ENCODE data around the gene GTPBP10. TPM values are rescaled to one million over a fixed set of nuclear protein-coding genes. Genes with fewer than 3 reads are reported as not detected.
A peak's percentile ranks its signal among the peaks of the same experiment; 100 is the strongest.

The GTPBP10 gene, protein sequence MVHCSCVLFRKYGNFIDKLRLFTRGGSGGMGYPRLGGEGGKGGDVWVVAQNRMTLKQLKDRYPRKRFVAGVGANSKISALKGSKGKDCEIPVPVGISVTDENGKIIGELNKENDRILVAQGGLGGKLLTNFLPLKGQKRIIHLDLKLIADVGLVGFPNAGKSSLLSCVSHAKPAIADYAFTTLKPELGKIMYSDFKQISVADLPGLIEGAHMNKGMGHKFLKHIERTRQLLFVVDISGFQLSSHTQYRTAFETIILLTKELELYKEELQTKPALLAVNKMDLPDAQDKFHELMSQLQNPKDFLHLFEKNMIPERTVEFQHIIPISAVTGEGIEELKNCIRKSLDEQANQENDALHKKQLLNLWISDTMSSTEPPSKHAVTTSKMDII
- 10 to 100 TPM; 20.1 to 28.6 TPM for total RNA-seq

DNA sequence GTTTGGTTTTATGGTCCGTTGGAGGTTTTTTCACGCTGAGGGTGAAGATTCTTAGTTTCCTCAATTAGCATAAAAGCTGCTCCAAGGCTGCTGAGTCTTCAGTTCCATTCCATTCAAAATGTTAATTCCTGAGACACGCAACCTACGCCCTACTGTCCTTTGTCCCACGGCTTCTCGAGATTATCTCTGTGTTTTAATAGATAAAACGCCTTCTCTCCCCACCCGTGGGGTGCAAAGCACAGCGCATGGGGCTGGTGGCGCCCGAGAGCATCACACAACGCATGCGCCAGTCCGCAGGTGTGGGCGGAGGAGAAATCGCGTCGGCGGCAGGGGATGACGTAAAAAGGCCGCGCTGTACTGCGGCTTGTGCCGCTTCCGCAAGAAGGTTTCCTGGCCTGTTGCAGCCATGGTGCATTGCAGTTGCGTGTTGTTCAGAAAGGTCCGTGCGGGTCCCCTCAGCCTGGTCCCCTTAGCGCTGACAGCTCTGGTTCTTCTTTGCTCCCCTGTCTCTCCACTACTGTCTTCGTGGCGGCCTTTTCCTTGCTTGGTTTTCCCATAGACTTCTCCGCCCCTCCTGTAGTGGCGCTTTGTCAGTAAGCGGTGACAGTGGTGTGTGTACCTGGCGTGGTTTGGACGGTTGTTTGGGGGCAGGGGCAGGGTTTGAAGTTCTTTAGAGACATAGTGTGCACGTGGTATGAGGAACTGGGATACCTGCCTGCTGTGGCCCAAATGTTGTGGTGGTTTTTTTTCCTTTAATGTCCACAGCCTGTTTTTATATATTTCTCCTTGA is at the start of gene GTPBP10:
TSS of gene GTPBP10 (plus strand) at position 381 of the 790 bp plus-strand sequence. CDS start at position 407, 26 bp downstream.
- Histone ChIP-seq H3K9ac (ENCODE audit: low read depth in 2 of 2, low read length in 2 of 2) (peak within 1 kb of the TSS; percentile 94 to 96), H3K4me3 (peak within 1 kb of the TSS; percentile 81), H3K4me1 (no peaks in the 10 kb centered on the region), H3K9me3 (no peaks in the 10 kb centered on the region), H3K36me3 (no peaks in the 10 kb centered on the region), H3K27me3 (no peaks in the 10 kb centered on the region), H3K27ac (peak within 1 kb of the TSS; percentile 82)
- intact Hi-C loops (cut with DNase I), result loop anchor here (5.0 kb wide), 1 partner anchor 56 kb away; the partner anchor contains the start of gene CLDN12
- TF ChIP-seq, protein P1, sequence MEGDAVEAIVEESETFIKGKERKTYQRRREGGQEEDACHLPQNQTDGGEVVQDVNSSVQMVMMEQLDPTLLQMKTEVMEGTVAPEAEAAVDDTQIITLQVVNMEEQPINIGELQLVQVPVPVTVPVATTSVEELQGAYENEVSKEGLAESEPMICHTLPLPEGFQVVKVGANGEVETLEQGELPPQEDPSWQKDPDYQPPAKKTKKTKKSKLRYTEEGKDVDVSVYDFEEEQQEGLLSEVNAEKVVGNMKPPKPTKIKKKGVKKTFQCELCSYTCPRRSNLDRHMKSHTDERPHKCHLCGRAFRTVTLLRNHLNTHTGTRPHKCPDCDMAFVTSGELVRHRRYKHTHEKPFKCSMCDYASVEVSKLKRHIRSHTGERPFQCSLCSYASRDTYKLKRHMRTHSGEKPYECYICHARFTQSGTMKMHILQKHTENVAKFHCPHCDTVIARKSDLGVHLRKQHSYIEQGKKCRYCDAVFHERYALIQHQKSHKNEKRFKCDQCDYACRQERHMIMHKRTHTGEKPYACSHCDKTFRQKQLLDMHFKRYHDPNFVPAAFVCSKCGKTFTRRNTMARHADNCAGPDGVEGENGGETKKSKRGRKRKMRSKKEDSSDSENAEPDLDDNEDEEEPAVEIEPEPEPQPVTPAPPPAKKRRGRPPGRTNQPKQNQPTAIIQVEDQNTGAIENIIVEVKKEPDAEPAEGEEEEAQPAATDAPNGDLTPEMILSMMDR (IDR thresholded peaks at IDR 0.05), result peak; percentile 61
- peak; percentile 96 for DNase-seq

DNA sequence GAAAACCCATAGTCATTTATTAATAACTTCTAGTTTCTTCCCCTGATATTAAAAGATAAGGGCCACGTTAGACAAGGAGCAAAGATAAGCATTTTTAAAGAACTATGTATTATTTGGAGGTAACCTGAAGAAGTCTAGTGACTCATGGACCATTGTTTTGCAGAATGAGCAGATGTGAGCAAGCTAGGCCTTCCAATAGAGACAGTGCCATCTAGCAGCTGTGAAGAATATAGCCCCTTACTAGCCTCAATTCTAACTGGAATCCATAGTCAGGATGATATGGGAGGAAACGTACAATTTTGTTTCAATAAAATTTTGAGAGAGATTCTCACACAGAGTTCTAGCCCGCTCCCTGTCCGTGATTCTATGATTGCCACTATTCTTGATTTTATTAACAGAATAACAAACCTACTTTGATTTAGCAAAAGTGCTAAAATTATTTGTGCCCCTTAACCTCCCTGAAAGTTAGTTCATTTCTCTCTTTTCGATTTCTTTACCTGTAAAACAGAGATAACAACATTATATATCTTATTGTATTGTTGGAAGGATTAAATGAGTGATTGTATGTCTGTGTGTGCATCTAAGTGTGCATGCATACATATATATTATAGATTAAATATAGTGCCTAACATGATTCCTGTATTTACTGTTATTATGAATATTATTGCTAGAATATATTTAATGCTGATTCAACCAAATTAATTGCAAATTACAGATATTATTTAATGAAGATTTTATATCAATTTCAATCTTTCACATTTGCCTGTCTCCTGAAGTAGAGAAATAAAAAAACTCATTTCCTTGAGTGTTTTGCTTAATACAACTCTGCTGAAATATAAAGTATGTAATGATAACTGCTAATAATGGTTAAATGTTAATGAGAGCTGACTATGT is 48.1 kb upstream of the GTPBP10 start:
- Histone ChIP-seq H3K9ac (ENCODE audit: low read depth in 2 of 2, low read length in 2 of 2) (no peak overlapping the region), H3K27ac (no peak overlapping the region), H3K9me3 (no peaks in the 10 kb centered on the region), H3K4me1 (no peaks in the 10 kb centered on the region), H3K4me3 (no peak overlapping the region), H3K27me3 (no peaks in the 10 kb centered on the region), H3K36me3 (no peaks in the 10 kb centered on the region)
- DNase-seq, result no peak
- TF ChIP-seq, protein P1 (IDR thresholded peaks at IDR 0.05), result peak; percentile 29
- intact Hi-C loops (cut with DNase I), result no loop called here

DNA sequence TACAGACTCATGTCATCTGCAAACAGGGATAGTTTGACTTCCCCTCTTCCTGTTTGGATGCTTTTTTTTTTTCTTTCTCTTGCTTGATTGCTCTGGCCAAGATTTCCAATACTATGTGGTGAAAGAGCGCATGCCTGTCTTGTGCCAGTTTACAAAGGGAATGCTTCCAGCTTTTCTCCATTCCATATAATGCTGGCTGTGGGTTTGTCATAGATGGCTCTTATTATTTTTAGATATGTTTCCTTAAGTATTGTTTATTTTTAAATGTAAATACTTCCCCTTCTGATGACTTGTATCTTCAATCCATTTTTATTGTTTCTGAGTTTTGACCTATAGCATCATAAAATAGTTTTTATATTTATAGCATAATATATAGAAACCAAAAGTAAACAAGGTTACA is 43.3 kb upstream of the GTPBP10 start:
- no peak for DNase-seq
- Histone ChIP-seq H3K27me3 (no peaks in the 10 kb centered on the region), H3K9ac (ENCODE audit: low read depth in 2 of 2, low read length in 2 of 2) (no peak overlapping the region), H3K4me3 (no peak overlapping the region), H3K9me3 (no peaks in the 10 kb centered on the region), H3K4me1 (no peaks in the 10 kb centered on the region), H3K27ac (no peak overlapping the region), H3K36me3 (no peaks in the 10 kb centered on the region)
- intact Hi-C loops (cut with DNase I), result no loop called here
- TF ChIP-seq, protein P1 (IDR thresholded peaks at IDR 0.05), result no peak

DNA sequence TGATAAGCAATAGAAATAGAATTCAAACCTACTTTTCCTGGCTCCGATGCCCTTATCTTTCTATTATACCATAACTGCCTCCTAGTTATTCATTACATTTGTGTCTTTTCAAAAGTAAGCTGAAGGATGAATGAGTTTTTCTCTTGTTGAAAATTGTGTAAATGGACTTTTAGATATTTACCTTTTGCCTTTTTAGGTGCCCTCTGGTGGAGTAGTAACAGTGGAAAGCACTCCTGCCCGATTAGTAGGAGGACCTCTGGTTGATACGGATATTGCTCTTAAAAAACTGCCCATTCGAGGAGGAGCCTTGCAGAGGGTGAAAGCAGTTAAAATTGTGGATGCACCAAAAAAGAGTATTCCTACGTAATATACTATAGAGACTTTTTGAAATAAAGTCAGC is 36.6 kb upstream of the GTPBP10 start:
- Histone ChIP-seq H3K27ac (no peak overlapping the region), H3K4me1 (no peaks in the 10 kb centered on the region), H3K4me3 (no peak overlapping the region), H3K9me3 (no peaks in the 10 kb centered on the region), H3K9ac (ENCODE audit: low read depth in 2 of 2, low read length in 2 of 2) (no peak overlapping the region), H3K36me3 (no peaks in the 10 kb centered on the region), H3K27me3 (no peaks in the 10 kb centered on the region)
- intact Hi-C loops (cut with DNase I), result no loop called here
- DNase-seq, result no peak
- TF ChIP-seq, protein P1 (IDR thresholded peaks at IDR 0.05), result no peak

DNA sequence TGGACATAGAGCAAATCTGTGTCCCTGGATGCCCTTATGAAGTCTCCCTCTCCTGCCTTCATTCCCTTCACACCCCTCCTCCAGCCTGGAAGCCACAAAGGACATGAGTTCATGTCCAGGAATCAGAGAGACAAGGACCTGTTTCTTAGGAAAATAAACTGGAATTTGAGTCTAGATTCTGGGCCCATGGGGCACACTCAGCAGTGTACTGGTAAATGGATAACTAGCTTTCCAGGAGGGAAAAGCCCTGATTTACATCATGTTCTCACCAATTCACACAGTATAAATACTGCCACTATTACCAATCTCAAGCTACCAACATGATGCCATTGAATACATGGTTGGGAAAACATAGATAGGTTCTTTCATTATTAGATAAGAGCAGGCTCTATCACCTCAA is 35.3 kb upstream of the GTPBP10 start:
- intact Hi-C loops (cut with DNase I), result no loop called here
- DNase-seq, result no peak
- Histone ChIP-seq H3K36me3 (no peaks in the 10 kb centered on the region), H3K9me3 (no peaks in the 10 kb centered on the region), H3K4me3 (no peak overlapping the region), H3K27ac (no peak overlapping the region), H3K9ac (ENCODE audit: low read depth in 2 of 2, low read length in 2 of 2) (no peak overlapping the region), H3K27me3 (no peaks in the 10 kb centered on the region), H3K4me1 (no peaks in the 10 kb centered on the region)
- TF ChIP-seq, protein P1 (IDR thresholded peaks at IDR 0.05), result no peak
